Lower leg skin (tissue), 4 donors: ENCODE results near the gene NAV1. TPM values are rescaled to one million over a fixed set of nuclear protein-coding genes. Genes with fewer than 3 reads are reported as not detected.
A peak's percentile ranks its signal among the peaks of the same experiment; 100 is the strongest.
"Not testable (repeated sequence)": the region's sequence is repeated elsewhere in the genome, so short reads cannot be mapped to it uniquely, and the experiment has no call there.

Experiments
- DNase-seq, 2 donors: peaks; one replicate each; pipeline ENCODE4 v3.0.0-alpha.2; 2019; ENCODE audit warnings: low spot score in 2 of 2
- H3K4me3 ChIP-seq: fragments of 200-600 bp; sonication (generic); 2 replicates; pipeline ENCODE4 v1.5.1; 2017; ENCODE audit warnings: mild to moderate bottlenecking, low read depth; ENCODE audit not compliant: poor library complexity, severe bottlenecking
- CTCF ChIP-seq, 3 donors: fragments of 450-650 bp; IDR thresholded peaks; one replicate each; pipeline ENCODE4 v1.5.1; 2016; ENCODE audit warnings: antibody characterized with exemption in 3 of 3, mild to moderate bottlenecking in 3 of 3, moderate library complexity in 2 of 3
- POLR2A ChIP-seq, 2 donors: fragments of 450-650 bp; IDR thresholded peaks; one replicate each; pipeline ENCODE4 v1.6.1; 2016 to 2017; ENCODE audit warnings: antibody characterized with exemption in 2 of 2, mild to moderate bottlenecking in 1 of 2, moderate library complexity in 1 of 2
- WGBS, 2 donors: methylation state at CpG; one replicate each; pipeline ENCODE4 v1.1.5; 2018; 5-methylcytosine and 5-hydroxymethylcytosine counted together
- intact Hi-C: fragments of 100-400 bp; cut with DNase I; formaldehyde crosslinking; loops from one replicate; pipeline ENCODE4 v1.15.0; 2023; ENCODE audit warnings: low total_unique reads
- total RNA-seq, 4 donors: library from RNA; depleted of rRNA; stranded (reverse); fragments of >200 nt; gene quantifications; one replicate each; pipeline ENCODE4 v1.1.0, GENCODE V29; 2016

The NAV1 gene
- total RNA-seq, 4 donors from 2014 or later, result 12.1 to 34.2 (median 19.2) TPM

GRCh38 chr1:201543871-201544642, 5.1 kb downstream of the NAV1 start:
- no peak overlapping the region for H3K4me3 ChIP-seq
- intact Hi-C loops, result loop anchor here (5.0 kb wide), 1 partner anchor 163 kb away; no protein-coding TSS in a partner anchor
- DNase-seq, result peak in 1 of 2 donors; percentile 74
- TF ChIP-seq CTCF (IDR thresholded peaks at IDR 0.05), result no peak
- TF ChIP-seq POLR2A (IDR thresholded peaks at IDR 0.05), result no peak
- 69 to 73% methylated on average over 7 of the region's 7 CpGs for WGBS, 2 donors

- TF ChIP-seq CTCF (IDR thresholded peaks at IDR 0.05) (no peak), POLR2A (IDR thresholded peaks at IDR 0.05) (no peak)
- WGBS, 2 donors, result 96 to 99% methylated on average over 3 of the region's 3 CpGs
- intact Hi-C loops, result loop anchor here (5.0 kb wide), 1 partner anchor 163 kb away; no protein-coding TSS in a partner anchor
Measured at GRCh38 chr1:201544710-201545109, 5.8 kb downstream of the NAV1 start.

DNA sequence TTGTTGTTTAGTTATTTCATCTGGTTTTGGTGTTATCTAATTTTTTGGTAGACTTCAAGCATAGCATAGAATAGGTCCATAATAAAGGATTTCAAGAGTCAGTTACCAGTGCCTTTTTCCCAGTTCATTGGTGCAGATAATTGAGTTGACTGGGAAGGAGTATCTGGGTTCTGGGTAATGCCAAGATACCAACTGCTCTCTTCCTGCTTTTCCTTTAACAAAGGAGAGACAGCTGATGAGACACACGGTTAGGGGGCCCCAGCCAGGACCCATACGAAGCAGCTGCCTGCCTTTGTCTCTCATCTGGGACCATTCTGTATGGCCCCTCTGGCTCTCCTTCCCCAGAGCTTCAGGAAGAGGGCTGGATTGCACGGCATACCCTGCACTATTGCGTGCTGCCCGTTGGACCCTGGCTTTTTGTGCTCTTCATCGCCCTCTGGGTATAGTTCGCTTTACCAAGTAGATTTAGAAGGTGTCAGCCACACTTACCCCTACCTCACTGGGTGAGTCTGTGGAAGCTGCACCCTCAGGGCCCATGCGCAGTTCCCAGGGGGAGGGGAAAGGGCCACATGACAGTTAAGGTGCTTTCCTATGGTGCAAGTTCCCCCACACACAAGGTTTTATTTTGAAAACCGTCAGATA, 7.0 kb downstream of the NAV1 start:
- 72 to 74% methylated on average over 9 of the region's 9 CpGs for WGBS, 2 donors
- intact Hi-C loops, result no loop called here
- DNase-seq, result peak in 1 of 2 donors; percentile 46
- H3K4me3 ChIP-seq, result no peak overlapping the region
- TF ChIP-seq POLR2A (IDR thresholded peaks at IDR 0.05) (no peak), CTCF (IDR thresholded peaks at IDR 0.05) (no peak)

More at GRCh38 chr1:201544710-201545109, 5.8 kb downstream of the NAV1 start:
- no peak for DNase-seq
- H3K4me3 ChIP-seq, result no peak overlapping the region

DNA sequence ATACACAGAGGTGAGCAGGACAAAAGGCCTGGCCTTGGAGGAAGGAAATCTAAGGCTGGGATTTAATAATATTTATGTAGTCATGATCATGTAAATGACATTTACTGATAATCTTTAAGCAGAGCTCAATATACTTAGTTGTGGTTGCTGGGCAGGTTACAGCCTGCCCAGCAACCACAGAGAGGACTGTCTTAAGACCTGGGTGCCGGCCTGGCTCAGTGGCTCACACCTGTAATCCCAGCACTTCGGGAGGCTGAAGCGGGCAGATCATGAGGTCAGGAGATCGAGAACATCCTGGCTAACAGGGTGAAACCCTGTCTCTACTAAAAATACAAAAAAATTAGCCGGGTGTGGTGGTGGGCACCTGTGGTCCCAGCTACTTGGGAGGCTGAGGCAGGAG, 10.6 kb downstream of the NAV1 start:
- 87 to 89% methylated on average over 5 of the region's 5 CpGs for WGBS, 2 donors
- H3K4me3 ChIP-seq, intact Hi-C loops: not testable (repeated sequence)
- DNase-seq, result peak in 1 of 2 donors; percentile 45

- 87 to 88% methylated on average over 3 of the region's 3 CpGs for WGBS, 2 donors
- intact Hi-C loops, result loop anchor here (10.0 kb wide), 1 partner anchor 244 kb away; no protein-coding TSS in a partner anchor
- H3K4me3 ChIP-seq, result no peak overlapping the region
- TF ChIP-seq POLR2A (IDR thresholded peaks at IDR 0.05) (no peak), CTCF (IDR thresholded peaks at IDR 0.05) (no peak)
- no peak for DNase-seq
Measured at GRCh38 chr1:201551096-201551495, 12.2 kb downstream of the NAV1 start.
